Ovary (tissue), 9 donors: ENCODE results near the gene GDF2. TPM values are rescaled to one million over a fixed set of nuclear protein-coding genes. Genes with fewer than 3 reads are reported as not detected.
A peak's percentile ranks its signal among the peaks of the same experiment; 100 is the strongest.

Experiments used
- DNase-seq, 5 donors: peaks; one replicate each; pipeline ENCODE4 v3.0.0-alpha.2; 2019 to 2020
- H3K27ac ChIP-seq, 2 donors: fragments of 200-600 bp; one replicate each; pipeline versions ENCODE4 v1.5.1 to v1.8.0; 2019 to 2022
- H3K27me3 ChIP-seq: fragments of 200-600 bp; one replicate; pipeline ENCODE4 v1.8.0; 2022
- H3K36me3 ChIP-seq: fragments of 200-600 bp; sonication (generic); one replicate; pipeline ENCODE4 v1.5.1; 2019
- H3K4me1 ChIP-seq: one replicate; pipeline ENCODE4 v1.8.1; 2013; ENCODE audit warnings: mild to moderate bottlenecking, moderate library complexity; ENCODE audit not compliant: insufficient read depth
- H3K4me3 ChIP-seq: fragments of 200-600 bp; sonication (generic); one replicate; pipeline ENCODE4 v1.5.1; 2017
- H3K9me3 ChIP-seq, 2 donors: fragments of 200-600 bp in 1 of 2; sonication (generic) in 1 of 2; one replicate each; pipeline versions ENCODE4 v1.5.1 to v1.8.1; 2013 to 2019; ENCODE audit warnings: mild to moderate bottlenecking in 1 of 2, moderate library complexity in 1 of 2
- EP300 ChIP-seq: sonication (generic); formaldehyde crosslinking; IDR thresholded peaks from one replicate; pipeline ENCODE4 v1.6.1; 2017; ENCODE audit warnings: antibody characterized with exemption
- POLR2A ChIP-seq: fragments of 450-650 bp; IDR thresholded peaks from one replicate; pipeline ENCODE4 v1.6.1; 2017; ENCODE audit warnings: antibody characterized with exemption, mild to moderate bottlenecking, moderate library complexity
- WGBS, 3 donors: extraction: QIAGEN DNeasy Blood & Tissue Kit in 1 of 3; methylation state at CpG; one replicate each; pipeline versions ENCODE4 v1.1.5 to v1.1.7; 2013 to 2017; 5-methylcytosine and 5-hydroxymethylcytosine counted together
- intact Hi-C, 4 donors: fragments of 100-400 bp; cut with DNase I; formaldehyde crosslinking; loops; one replicate each; pipeline versions ENCODE4 v1.11.0 to v1.15.1; 2022 to 2023
- polyA plus RNA-seq, 2 donors: library from polyadenylated mRNA; stranded (reverse); fragments of 200-250 nt in 1 of 2; fragments of 350-450 nt in 1 of 2; fragmentation: Illumina TruSeq in 1 of 2; extraction: RNeasy Lipid Tissue Mini Kit (QIAGEN cat#74804) in 1 of 2; gene quantifications; one replicate each; pipeline ENCODE4 v1.2.3, GENCODE V29; 2013 to 2014
- total RNA-seq, 7 donors: library from RNA; depleted of rRNA in 2 of 7; stranded (reverse); fragments of >200 nt in 2 of 7; fragmentation: NEBNext Ultra II Directional in 3 of 7; extraction: Animal tissue kit (Norgen Biotek cat#: 25700) in 3 of 7; gene quantifications; one replicate each; pipeline versions ENCODE4 v1.1.0 to v1.2.4, GENCODE V29; 2016 to 2023
- TF ChIP-seq, protein P1 (sequence below), 3 donors: fragments of 450-650 bp in 2 of 3; fragments of 200-600 bp in 1 of 3; IDR thresholded peaks; one replicate each; pipeline versions ENCODE4 v1.5.1 to v1.8.0; 2016 to 2022; ENCODE audit warnings: antibody characterized with exemption in 3 of 3, mild to moderate bottlenecking in 1 of 3
- donor health status: DM: no; HTN: no; CAD: no; lungs with moderate emphysema.
- donor health status: DM: no; HTN: no; CAD: no.
- donor health status: Bipolar disorder and iron deficiency.
- donor health status: DM: yes; HTN: yes; CAD: no.
- donor health status: DM: no; HTN: no; CAD: no.
- donor health status: DM: yes; HTN: yes; CAD: no.

The GDF2 gene
- total and polyA plus RNA-seq, 9 donors = not detected

DNA sequence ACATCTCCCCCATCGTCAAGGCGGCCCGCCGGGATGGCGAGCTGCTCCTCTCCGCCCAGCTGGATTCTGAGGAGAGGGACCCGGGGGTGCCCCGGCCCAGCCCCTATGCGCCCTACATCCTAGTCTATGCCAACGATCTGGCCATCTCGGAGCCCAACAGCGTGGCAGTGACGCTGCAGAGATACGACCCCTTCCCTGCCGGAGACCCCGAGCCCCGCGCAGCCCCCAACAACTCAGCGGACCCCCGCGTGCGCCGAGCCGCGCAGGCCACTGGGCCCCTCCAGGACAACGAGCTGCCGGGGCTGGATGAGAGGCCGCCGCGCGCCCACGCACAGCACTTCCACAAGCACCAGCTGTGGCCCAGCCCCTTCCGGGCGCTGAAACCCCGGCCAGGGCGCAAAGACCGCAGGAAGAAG lies 12.2 kb upstream of the GDF2 start:
- no peak for DNase-seq
- intact Hi-C loops = loop anchor here in 2 of 4 donors (5.0 to 10.0 kb wide), 2 partner anchors 285 to 288 kb away; no protein-coding TSS in a partner anchor
- Histone ChIP-seq H3K9me3 (no peaks in the 10 kb centered on the region), H3K27ac (no peak overlapping the region), H3K4me3 (no peak overlapping the region), H3K4me1 (no peaks in the 10 kb centered on the region), H3K36me3 (no peaks in the 10 kb centered on the region), H3K27me3 (no peaks in the 10 kb centered on the region)
- 94 to 95% (median 95%) methylated on average over 28 to 37 of the region's 37 CpGs for WGBS, 3 donors
- TF ChIP-seq, protein P1, sequence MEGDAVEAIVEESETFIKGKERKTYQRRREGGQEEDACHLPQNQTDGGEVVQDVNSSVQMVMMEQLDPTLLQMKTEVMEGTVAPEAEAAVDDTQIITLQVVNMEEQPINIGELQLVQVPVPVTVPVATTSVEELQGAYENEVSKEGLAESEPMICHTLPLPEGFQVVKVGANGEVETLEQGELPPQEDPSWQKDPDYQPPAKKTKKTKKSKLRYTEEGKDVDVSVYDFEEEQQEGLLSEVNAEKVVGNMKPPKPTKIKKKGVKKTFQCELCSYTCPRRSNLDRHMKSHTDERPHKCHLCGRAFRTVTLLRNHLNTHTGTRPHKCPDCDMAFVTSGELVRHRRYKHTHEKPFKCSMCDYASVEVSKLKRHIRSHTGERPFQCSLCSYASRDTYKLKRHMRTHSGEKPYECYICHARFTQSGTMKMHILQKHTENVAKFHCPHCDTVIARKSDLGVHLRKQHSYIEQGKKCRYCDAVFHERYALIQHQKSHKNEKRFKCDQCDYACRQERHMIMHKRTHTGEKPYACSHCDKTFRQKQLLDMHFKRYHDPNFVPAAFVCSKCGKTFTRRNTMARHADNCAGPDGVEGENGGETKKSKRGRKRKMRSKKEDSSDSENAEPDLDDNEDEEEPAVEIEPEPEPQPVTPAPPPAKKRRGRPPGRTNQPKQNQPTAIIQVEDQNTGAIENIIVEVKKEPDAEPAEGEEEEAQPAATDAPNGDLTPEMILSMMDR (IDR thresholded peaks at IDR 0.05) = no peak
- no peak for TF ChIP-seq EP300
- no peak for TF ChIP-seq POLR2A

DNA sequence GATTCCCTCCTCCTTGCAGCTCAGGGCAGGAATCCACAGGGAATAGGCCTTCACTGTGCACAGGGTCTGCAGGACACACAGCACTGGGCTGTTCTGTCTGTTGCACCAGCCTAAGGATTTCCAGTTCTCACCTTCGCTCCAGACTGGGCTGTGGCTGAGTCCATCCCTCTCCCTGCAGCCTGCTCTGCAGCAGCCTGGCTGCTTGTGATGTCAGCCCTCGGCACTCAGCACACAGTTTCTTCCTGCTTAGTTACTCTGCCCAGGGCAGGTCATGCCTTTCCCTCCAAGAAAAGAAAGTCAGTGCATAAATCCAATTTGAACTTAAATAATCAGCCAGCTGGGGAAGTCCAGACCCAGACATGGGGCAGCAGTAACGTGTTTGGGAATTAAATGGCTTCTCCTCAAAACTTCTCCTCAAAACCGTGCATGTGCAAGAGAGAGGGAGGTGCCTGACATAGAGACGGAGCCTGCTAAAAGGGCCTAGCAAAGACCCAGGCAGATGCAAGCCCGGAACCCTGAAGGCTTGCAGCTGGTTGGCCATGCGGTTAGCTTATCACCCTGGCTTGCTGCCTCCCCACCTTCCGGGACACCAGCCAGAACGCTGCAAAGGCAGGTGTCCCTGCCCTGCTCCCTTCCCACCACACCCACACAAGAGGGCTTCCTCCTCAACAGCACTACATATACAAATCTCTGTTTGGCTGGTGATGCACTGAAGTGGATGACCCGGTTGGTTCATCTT lies 10.9 kb upstream of the GDF2 start:
- intact Hi-C loops = loop anchor here in 2 of 4 donors (5.0 to 10.0 kb wide), 2 partner anchors 287 to 289 kb away; no protein-coding TSS in a partner anchor
- WGBS, 3 donors = 14 to 19% (median 16%) methylated on average over 10 of the region's 10 CpGs
- no peak for DNase-seq
- no peaks in the 10 kb centered on the region for H3K4me1 ChIP-seq
- H3K9me3 ChIP-seq = no peaks in the 10 kb centered on the region
- TF ChIP-seq EP300 (no peak), POLR2A (no peak)
- TF ChIP-seq, protein P1 (IDR thresholded peaks at IDR 0.05) = no peak
- H3K27ac ChIP-seq = no peak overlapping the region
- H3K4me3 ChIP-seq = no peak overlapping the region
- H3K27me3 ChIP-seq = no peaks in the 10 kb centered on the region
- no peaks in the 10 kb centered on the region for H3K36me3 ChIP-seq

DNA sequence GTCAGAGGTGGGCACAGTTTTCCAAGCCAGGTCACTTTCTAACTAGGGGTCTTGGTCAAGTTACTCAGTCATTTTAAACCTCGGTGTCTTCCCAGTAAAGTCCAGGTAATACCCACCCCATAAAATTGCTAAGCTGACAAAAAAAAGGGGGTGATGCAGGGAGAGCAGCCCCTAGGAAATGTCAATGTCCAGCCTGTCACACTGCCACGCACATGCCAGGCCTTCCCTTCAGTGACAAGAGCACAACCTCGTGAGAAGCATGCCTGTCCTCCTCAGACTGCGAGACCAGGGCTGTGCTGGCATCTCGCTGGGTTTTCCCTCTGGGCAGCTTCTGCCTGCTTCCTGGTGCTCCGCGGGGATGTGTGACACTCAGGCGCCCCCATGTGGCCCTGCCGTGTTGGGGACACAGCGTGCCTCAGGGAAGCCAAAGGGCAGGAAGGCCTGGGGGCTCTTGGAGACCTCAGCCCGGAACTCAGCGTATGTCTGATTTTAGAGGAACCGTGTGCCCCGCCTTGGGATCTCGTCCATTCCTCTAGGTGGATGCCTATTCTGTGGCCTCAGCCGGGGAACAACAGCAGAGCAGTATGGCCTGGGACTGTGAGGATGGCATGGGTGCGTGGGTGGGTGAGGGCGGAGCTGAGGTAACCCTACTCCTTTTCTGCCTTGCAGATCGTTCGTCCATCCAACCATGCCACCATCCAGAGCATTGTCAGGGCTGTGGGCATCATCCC lies 10.2 kb upstream of the GDF2 start:
- intact Hi-C loops = loop anchor here in 2 of 4 donors (5.0 to 10.0 kb wide), 2 partner anchors 287 to 290 kb away; no protein-coding TSS in a partner anchor
- H3K27ac ChIP-seq = no peak overlapping the region
- H3K9me3 ChIP-seq = no peaks in the 10 kb centered on the region
- H3K27me3 ChIP-seq = no peaks in the 10 kb centered on the region
- DNase-seq = peak; percentile 37 to 76 (median 55)
- no peak overlapping the region for H3K4me3 ChIP-seq
- TF ChIP-seq EP300 (no peak), POLR2A (no peak)
- TF ChIP-seq, protein P1 (IDR thresholded peaks at IDR 0.05) = peak in 1 of 3 donors; percentile 23
- no peaks in the 10 kb centered on the region for H3K4me1 ChIP-seq
- no peaks in the 10 kb centered on the region for H3K36me3 ChIP-seq
- 31 to 37% (median 32%) methylated on average over 20 of the region's 20 CpGs for WGBS, 3 donors

DNA sequence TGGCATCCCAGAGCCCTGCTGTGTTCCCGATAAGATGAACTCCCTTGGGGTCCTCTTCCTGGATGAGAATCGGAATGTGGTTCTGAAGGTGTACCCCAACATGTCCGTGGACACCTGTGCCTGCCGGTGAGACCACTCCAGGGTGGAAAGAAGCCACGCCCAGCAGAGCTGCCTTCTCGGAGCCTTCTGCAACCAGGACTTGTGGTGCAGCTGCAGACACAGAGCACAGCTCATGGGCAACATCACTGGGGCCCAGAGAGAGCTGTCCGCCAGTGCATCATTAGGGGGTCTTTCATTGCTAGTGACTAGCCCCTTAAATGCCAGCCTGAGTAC lies 9.6 kb upstream of the GDF2 start:
- Histone ChIP-seq H3K36me3 (no peaks in the 10 kb centered on the region), H3K9me3 (no peaks in the 10 kb centered on the region), H3K27ac (no peak overlapping the region), H3K27me3 (no peaks in the 10 kb centered on the region), H3K4me3 (no peak overlapping the region), H3K4me1 (no peaks in the 10 kb centered on the region)
- intact Hi-C loops = loop anchor here in 2 of 4 donors (5.0 to 10.0 kb wide), 2 partner anchors 288 to 290 kb away; no protein-coding TSS in a partner anchor
- DNase-seq = no peak
- WGBS, 3 donors = 77 to 83% (median 83%) methylated on average over 7 of the region's 7 CpGs
- no peak for TF ChIP-seq POLR2A
- TF ChIP-seq, protein P1 (IDR thresholded peaks at IDR 0.05) = no peak
- no peak for TF ChIP-seq EP300
